GM23338 (cell line): Measurements from ENCODE around the gene MYO7B. TPM values are rescaled to one million over a fixed set of nuclear protein-coding genes. Genes with fewer than 3 reads are reported as not detected.

Experiments used
- ATAC-seq: fragments of 200-7000 bp; cut with Tn5 transposase; 3 replicates; pipeline ENCODE4 v1.9.1; 2020
- DNase-seq: peaks from one replicate; pipeline ENCODE4 v3.0.0-alpha.2; 2015; ENCODE audit warnings: low spot score
- H2AFZ ChIP-seq: fragments of 200-600 bp; sonication (generic); 2 replicates; pipeline ENCODE4 v1.8.0; 2016; ENCODE audit warnings: antibody characterized with exemption, mild to moderate bottlenecking, moderate library complexity
- H3F3A ChIP-seq: fragments of 200-600 bp; sonication (generic); replicated peaks from 2 replicates; pipeline ENCODE4 v1.8.0; 2017; ENCODE audit warnings: antibody characterized with exemption, mixed run types, low read depth
- H3K27ac ChIP-seq: fragments of 200-600 bp; sonication (generic); 2 replicates; pipeline ENCODE4 v1.6.1; 2016; ENCODE audit warnings: low read depth
- H3K27me3 ChIP-seq: fragments of 200-600 bp; sonication (generic); 2 replicates; pipeline ENCODE4 v1.8.0; 2016; ENCODE audit warnings: mild to moderate bottlenecking, mixed run types, moderate library complexity; ENCODE audit not compliant: insufficient read depth
- H3K36me3 ChIP-seq: fragments of 200-600 bp; sonication (generic); 2 replicates; pipeline ENCODE4 v1.8.0; 2016; ENCODE audit warnings: mild to moderate bottlenecking; ENCODE audit not compliant: insufficient read depth
- H3K4me1 ChIP-seq: fragments of 200-600 bp; sonication (generic); 2 replicates; pipeline ENCODE4 v1.8.0; 2016; ENCODE audit warnings: mild to moderate bottlenecking, moderate library complexity; ENCODE audit not compliant: insufficient read depth
- H3K4me2 ChIP-seq: fragments of 200-600 bp; sonication (generic); 2 replicates; pipeline ENCODE4 v1.7.1; 2017; ENCODE audit warnings: mixed run types
- H3K4me3 ChIP-seq: fragments of 200-600 bp; sonication (generic); 2 replicates; pipeline ENCODE4 v1.6.1; 2016; ENCODE audit warnings: mixed run types
- H3K79me2 ChIP-seq: fragments of 200-600 bp; sonication (generic); replicated peaks from 2 replicates; pipeline ENCODE4 v1.8.0; 2017; ENCODE audit warnings: mild to moderate bottlenecking; ENCODE audit not compliant: insufficient read depth
- H3K9me2 ChIP-seq: fragments of 200-600 bp; sonication (generic); 2 replicates; pipeline ENCODE4 v1.8.0; 2017; ENCODE audit not compliant: insufficient read depth
- H4K20me1 ChIP-seq: fragments of 200-600 bp; sonication (generic); replicated peaks from 2 replicates; pipeline ENCODE4 v1.8.0; 2017; ENCODE audit warnings: mild to moderate bottlenecking; ENCODE audit not compliant: insufficient read depth
- H3K27ac Mint-ChIP-seq: 2 replicates; pipeline ENCODE4 v1.8.0; 2020; ENCODE audit warnings: inconsistent platforms, mild to moderate bottlenecking, moderate library complexity, mixed read lengths
- H3K27me3 Mint-ChIP-seq: 3 replicates; pipeline ENCODE4 v1.8.0; 2022; ENCODE audit warnings: low read depth, mild to moderate bottlenecking, moderate library complexity, mixed read lengths, inconsistent platforms; ENCODE audit not compliant: insufficient read depth, poor library complexity
- H3K36me3 Mint-ChIP-seq: 3 replicates; pipeline ENCODE4 v1.8.0; 2021; ENCODE audit warnings: low read depth, mild to moderate bottlenecking, inconsistent platforms, moderate library complexity, mixed read lengths
- H3K4me1 Mint-ChIP-seq: 3 replicates; pipeline ENCODE4 v1.8.0; 2020; ENCODE audit warnings: mild to moderate bottlenecking, inconsistent platforms, mixed read lengths
- H3K4me3 Mint-ChIP-seq: 3 replicates; pipeline ENCODE4 v1.8.0; 2021; ENCODE audit warnings: moderate library complexity, mild to moderate bottlenecking, inconsistent platforms, mixed read lengths
- H3K9me3 Mint-ChIP-seq: 3 replicates; pipeline ENCODE4 v1.8.0; 2020; ENCODE audit warnings: moderate library complexity, mild to moderate bottlenecking, inconsistent platforms, mixed read lengths
- CREB1 ChIP-seq: fragments of 250-450 bp; sonication (Bioruptor Pico); IDR thresholded peaks from 2 replicates; pipeline ENCODE4 v1.5.0; 2020; ENCODE audit warnings: low read depth, mild to moderate bottlenecking, moderate library complexity
- CTCF ChIP-seq, 2 experiments: fragments of 200-600 bp in 1 of 2; sonication (generic) in 1 of 2; conservative IDR thresholded peaks; 2 replicates each; pipeline versions ENCODE4 v1.5.1 to v1.6.1; 2016 to 2017; ENCODE audit warnings: antibody characterized with exemption in 2 of 2, low read depth in 2 of 2, mild to moderate bottlenecking in 2 of 2, moderate library complexity in 1 of 2
- ETS1 ChIP-seq: IDR thresholded peaks from 2 replicates; pipeline ENCODE4 v1.6.1; 2016; ENCODE audit warnings: antibody characterized with exemption
- EZH2 ChIP-seq: fragments of 200-600 bp; sonication (generic); IDR thresholded peaks from one replicate; pipeline ENCODE4 v1.8.0; 2017; ENCODE audit warnings: antibody characterized with exemption, mild to moderate bottlenecking, low read depth; ENCODE audit not compliant: unreplicated experiment
- EZH2phosphoT487 ChIP-seq: fragments of 200-600 bp; sonication (generic); IDR thresholded peaks from one replicate; pipeline ENCODE4 v1.8.1; 2018; ENCODE audit warnings: antibody characterized with exemption; ENCODE audit not compliant: unreplicated experiment
- JUNB ChIP-seq: IDR thresholded peaks from one replicate; pipeline ENCODE4 v1.6.1; 2016; ENCODE audit warnings: antibody characterized with exemption; ENCODE audit not compliant: unreplicated experiment
- NANOG ChIP-seq: IDR thresholded peaks from 2 replicates; pipeline ENCODE4 v1.6.1; 2016; ENCODE audit warnings: antibody characterized with exemption, borderline replicate concordance
- POLR2AphosphoS5 ChIP-seq: IDR thresholded peaks from 2 replicates; pipeline ENCODE4 v1.6.1; 2016; ENCODE audit warnings: antibody characterized with exemption, low read depth
- REST ChIP-seq: IDR thresholded peaks from one replicate; pipeline ENCODE4 v1.6.1; 2018; ENCODE audit warnings: antibody characterized with exemption; ENCODE audit not compliant: unreplicated experiment
- ZNF331 ChIP-seq: fragments of 250-450 bp; sonication (Bioruptor Pico); IDR thresholded peaks from 2 replicates; pipeline ENCODE4 v1.5.0; 2020; ENCODE audit warnings: low read depth, mild to moderate bottlenecking, moderate library complexity
- ZNF462 ChIP-seq: fragments of 250-450 bp; sonication (Bioruptor Pico); IDR thresholded peaks from 2 replicates; pipeline ENCODE4 v1.5.0; 2020; ENCODE audit warnings: mild to moderate bottlenecking, moderate library complexity
- polyA plus RNA-seq: library from polyadenylated mRNA; unstranded; fragments of >200 nt; fragmentation: Nextera tagmentation; extraction: Ambion mirVana; gene quantifications from 2 replicates; pipeline ENCODE4 v1.2.1, GENCODE V29; 2016
- total RNA-seq: library from RNA; depleted of rRNA; stranded (reverse); fragments of >200 nt; shearing (Covaris generic); gene quantifications from 2 replicates; pipeline ENCODE4 v1.2.3, GENCODE V29; 2014

MYO7B gene
- total and polyA plus RNA-seq, 2 experiments from 2014 or later = not detected

- Histone ChIP-seq H3K9me2 (no peaks in the 10 kb centered on the region), H3K27ac (no peak overlapping the region), H3K79me2 (no peaks in the 10 kb centered on the region; the same call in 1 of the 2 replicates), H3K4me2 (no peak overlapping the region), H3F3A (no peaks in the 10 kb centered on the region; the same call in 1 of the 2 replicates), H2AFZ (no peak overlapping the region), H3K4me3 (no peak overlapping the region), H4K20me1 (0 out of 2 replicates have a peak, but pooled peaks cover 14% of the 10 kb centered on the region), H3K27me3 (no peaks in the 10 kb centered on the region), H3K36me3 (peaks cover 59% of the 10 kb centered on the region), H3K4me1 (peaks cover 5% of the 10 kb centered on the region)
- H3K4me3 Mint-ChIP-seq = no peak overlapping the region
- peaks cover 85% of the 10 kb centered on the region for H3K36me3 Mint-ChIP-seq
- ATAC-seq = no peak
- peaks cover 13% of the 10 kb centered on the region; the same call in 2 of the 3 replicates for H3K4me1 Mint-ChIP-seq
- DNase-seq = no peak
- TF ChIP-seq POLR2AphosphoS5 (no peak), NANOG (no peak), EZH2 (no peak), JUNB (no peak), CREB1 (no peak), EZH2phosphoT487 (no peak), ETS1 (no peak), CTCF (conservative IDR thresholded peaks at IDR 0.05; ENCODE audit: low read depth in 2 of 2) (no peak), REST (no peak), ZNF462 (CRISPR knock-in tag) (no peak), ZNF331 (CRISPR knock-in tag) (no peak)
- no peak overlapping the region for H3K27ac Mint-ChIP-seq
- no peaks in the 10 kb centered on the region for H3K27me3 Mint-ChIP-seq
- H3K9me3 Mint-ChIP-seq = no peaks in the 10 kb centered on the region
Observed at GRCh38 chr2:127486247-127487058, 49.0 kb upstream of the MYO7B start.
